KBM-7 (cell line): ENCODE measurements around the gene PROM2.

Experiments
- DNase-seq: peaks from one replicate; pipeline ENCODE4 v3.0.0-alpha.2; 2015
- in situ Hi-C: fragments of 300-500 bp; cut with MboI; formaldehyde crosslinking; loops from 2 replicates; pipeline ENCODE4 v1.14.3; 2020; ENCODE audit warnings: low sequenced_read_pairs, low pct_unique_long_range_greater_than_20kb, mixed read lengths

Gene PROM2

DNA sequence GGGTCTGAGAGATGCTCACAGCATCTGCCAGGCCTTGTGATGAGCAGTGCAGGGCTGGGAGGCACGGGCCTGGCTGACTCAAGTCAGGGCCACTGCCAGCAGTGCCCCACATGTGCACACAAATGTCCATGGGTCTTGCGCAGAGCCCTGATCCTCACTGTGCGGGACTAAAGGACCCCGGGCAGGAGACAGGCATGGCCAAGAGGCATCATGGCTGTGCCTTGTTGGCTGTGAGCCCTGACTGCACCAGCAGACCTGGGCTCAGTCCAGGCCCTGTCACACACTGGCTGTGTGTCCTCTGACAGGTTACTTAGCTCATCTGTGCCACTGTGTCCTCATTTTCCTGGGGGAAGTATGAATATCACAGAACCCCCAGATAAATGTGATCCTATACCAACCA is 26.9 kb downstream of the PROM2 start:
- no peak for DNase-seq
- in situ Hi-C loops, result no loop called here

DNA sequence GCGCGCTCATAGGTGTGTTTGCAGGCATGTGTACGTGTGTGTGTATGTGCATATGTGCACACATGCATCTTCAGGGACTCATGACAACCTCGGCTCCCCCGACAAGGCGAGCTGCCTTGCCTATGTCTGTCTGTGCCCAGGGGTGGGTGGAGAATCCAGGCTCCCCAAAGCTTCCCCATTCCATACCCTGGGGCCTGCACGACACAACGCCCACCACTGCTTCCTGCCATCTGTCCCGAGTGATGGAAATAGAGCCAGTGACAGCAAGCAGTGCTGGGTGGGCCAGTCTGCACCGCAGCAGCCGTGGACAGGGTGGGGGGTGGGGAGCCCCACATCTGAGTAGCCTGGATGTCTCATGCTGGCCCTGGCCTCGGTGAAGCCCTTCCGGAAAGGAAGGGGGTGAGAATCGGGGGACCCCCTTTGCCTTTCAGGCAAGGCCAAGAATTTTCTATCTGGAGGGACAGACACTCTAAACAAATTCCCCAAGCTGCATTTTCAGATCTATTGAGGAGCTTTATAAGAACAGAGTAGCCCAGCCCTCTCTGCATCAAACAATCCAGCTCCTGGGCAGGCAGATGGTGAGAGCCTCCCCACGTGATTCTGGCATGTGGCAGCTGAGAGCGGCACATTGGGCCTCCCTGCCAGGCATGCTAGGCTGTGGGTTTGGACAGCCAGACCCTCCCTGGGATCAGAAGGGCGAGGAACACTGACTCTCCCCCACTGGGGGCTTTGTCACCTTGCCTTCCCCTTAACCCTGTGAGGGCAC is 27.8 kb downstream of the PROM2 start:
- no peak for DNase-seq
- in situ Hi-C loops, result no loop called here

DNA sequence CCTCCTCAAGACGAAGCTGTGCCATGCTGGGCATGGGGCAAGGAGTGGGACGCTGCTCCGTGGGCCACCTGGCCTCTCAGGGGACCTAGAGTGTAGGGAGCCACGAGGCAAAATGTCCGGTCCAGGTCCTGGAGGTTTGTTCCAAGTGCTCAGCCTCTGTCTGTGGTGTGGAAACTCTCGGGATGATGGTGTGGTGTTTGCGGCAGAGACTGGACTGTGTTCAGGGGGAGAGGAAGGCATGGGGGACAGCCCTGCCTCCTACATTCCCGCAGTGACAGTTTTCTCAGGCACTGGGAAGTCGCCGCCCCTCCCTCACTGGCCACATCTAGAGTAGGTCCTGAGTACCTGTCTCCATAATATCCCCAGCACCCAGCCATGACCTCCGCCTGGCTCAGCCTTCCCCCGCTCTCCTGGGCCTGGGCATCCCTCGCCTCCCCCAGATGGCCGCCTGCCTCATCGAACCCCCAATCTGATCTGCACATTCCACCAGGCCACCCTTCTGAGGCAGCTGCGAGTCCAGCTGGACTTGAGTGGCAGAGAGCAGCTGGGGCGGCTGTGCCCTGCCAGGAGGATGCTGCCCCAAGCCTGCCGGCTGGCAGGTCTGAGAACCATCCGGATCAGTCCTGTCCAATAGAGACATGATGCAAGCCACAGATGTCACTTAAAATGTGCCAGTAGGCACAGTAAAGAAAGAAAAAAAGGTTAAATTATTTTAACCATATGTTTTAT is 29.1 kb downstream of the PROM2 start:
- in situ Hi-C loops, result no loop called here
- no peak for DNase-seq

DNA sequence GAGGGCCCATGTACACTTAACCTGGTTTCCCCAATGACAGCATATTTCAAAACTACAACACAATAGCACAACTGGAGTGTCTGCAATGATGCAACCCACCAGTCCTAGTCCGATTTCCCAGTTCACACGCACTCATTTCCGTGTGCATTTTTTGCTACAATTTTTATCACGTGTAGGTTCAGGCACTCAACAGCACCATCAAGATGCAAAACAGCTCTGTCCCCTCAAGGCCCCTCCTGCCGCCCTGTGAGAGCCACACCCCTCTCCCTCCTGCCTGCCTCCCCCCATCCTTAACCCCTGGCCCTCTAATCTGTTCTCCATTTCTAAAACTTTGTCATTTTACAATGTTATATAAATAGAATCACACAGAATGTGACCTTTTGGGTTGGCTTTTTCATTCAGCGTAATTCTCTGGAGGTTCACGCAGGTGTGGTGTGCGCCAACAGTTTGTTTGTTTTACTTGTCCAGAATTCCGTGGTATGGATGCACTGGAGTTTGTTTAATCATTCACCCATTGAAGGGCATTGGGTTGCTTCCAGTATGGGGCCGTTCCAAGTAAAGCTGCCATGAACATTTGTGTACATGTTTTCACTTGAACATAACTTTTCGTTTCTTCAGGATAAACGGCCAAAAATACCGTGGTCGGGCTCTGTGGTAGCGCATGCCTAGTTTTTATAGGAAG is 31.3 kb downstream of the PROM2 start:
- in situ Hi-C loops, result no loop called here
- no peak for DNase-seq

DNA sequence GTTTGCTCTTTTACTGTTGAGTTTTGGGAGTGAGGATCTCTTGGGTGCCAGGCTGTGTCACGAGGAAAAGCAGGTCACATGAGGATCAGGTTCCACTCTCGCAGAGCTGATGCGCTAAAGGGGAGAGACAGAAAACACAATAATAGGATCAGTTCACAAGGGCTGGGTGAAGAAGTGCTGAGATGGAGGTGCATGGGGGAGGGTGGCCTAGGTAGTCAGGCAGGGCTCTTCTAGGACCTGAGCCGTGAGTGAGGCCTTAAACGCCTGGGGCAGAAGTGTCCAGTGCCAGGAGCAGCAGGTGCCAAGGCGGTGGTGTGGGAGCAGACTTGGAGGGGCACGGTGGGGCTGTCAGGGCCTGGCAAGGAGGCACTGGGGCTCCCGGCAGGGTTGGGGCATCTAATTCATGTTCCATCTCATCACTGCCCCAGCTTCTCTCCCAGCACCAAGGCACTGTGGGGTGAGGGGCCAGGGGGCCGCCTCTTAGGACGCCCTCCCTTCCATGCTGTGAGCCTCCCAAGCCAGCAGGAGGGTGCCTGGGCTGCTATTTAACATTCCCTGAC is 32.2 kb downstream of the PROM2 start:
- in situ Hi-C loops, result no loop called here
- DNase-seq, result no peak

DNA sequence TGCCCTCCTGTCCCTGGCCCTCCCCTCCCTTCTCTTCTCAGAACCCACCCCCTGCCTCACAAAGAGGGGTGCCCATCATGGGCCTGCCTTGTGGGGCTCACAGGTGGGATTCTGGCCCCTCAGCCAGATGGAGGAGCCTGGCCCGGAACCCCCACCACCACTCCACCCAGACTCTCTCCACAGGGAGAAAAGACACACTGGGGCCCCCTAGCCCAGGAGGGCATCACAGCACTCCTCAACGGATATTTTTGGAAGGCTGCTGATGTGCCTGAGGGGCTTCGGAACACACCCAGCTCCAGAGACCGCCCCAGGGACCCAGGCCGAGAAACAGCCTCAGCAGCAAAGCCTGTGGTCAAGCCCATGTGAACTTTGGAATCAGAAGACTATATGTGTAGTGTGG is 32.8 kb downstream of the PROM2 start:
- no peak for DNase-seq
- in situ Hi-C loops, result no loop called here

DNA sequence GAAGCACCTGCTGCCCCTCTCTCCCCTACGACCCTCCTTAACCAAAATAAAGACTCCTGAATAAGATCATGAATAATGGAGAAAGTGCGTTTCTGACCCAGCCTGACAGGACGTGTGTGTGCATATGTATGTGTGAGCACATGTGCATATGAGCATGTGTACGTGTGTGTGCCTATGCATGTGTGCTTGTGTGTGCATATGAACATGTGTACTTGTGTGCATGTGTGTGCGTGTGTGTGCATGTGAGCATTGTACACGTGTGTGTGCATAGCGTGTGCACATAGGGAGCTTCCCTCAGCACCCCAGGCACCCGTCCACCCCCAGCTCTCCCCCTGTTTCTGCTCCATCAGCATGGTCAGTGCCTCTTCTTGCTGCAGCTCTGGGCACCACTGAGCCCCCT is 33.6 kb downstream of the PROM2 start:
- in situ Hi-C loops, result no loop called here
- DNase-seq, result no peak

DNA sequence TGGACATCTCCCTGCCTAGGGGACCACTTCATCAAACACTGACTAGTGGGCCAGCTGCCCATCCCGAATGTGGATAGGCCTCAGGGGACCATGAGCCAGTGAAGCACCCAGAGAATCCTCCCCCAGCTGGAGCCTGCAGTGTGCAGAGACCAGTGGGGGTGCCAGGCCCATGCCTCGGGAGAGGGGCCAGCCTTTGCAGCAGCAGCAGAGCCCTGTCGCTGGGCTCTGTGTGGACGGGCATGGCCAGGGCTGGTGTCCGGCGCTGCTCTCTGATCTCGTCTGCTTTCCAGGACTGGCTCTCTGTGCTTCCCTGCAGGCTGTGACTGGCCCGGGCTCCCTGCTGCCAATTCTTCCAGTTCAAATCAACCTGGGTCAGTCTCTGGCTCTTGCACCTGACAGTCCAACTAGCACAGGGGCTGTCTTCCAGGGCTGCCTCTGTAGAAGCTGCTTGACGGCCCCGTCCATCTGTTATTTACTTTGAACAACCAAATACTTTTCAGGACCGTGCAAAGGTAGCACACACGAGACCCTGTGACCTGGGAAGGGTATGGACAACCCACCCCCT is 34.3 kb downstream of the PROM2 start:
- in situ Hi-C loops, result no loop called here
- no peak for DNase-seq

DNA sequence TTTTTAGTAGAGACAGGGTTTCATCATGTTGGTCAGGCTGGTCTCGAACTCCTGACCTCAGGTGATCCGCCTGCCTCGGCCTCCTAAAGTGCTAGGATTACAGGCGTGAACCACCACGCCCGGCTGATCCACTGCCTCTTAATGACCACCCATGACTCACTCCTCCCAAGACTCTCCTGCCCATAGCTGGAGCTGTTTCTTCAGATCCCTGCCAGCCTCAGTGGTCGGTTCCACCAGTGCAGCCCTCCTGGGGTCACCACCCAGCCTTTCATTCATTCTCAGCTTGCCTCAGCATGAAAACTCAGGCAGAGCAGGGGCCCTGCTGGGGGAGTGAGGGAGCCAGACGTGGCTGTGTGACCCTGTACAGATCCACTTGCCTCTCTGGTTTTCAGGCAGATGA is 35.4 kb downstream of the PROM2 start:
- in situ Hi-C loops, result no loop called here
- no peak for DNase-seq

DNA sequence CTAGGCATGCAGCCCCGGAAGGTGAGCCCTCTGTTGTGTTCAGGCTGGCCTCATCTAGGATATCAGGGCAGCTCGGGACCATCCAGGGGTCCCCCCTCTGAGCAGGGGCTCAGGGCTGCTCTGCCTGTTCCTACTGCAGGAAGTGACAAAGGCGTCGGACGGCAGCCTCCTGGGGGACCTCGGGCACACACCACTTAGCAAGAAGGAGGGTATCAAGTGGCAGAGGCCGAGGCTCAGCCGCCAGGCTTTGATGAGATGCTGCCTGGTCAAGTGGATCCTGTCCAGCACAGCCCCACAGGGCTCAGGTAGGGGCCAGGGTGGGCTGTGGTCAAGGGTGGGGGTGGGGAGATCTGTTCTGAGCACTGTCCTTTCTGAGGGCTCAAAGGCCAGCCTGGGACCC is 36.0 kb downstream of the PROM2 start:
- in situ Hi-C loops, result no loop called here
- DNase-seq, result no peak

DNA sequence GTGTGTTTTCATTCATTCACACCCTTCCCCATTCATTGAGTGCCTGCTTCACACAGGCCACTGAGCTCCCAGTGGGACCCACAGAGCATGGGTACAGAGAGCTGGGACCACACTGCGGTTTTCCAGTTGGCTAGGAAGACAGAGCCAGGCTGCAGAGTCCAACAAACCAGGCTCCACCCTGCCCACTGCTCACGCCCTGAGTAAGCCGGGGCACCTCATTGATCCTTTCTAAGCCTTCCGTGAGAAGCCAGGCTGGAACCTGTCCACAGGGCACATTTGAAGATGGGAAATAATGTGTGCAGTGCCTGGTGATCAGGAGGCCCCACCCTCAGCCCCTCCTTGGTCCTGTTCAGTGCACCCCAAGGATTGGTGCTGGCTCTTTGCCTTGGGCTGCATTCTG is 36.4 kb downstream of the PROM2 start:
- in situ Hi-C loops, result no loop called here
- no peak for DNase-seq

DNA sequence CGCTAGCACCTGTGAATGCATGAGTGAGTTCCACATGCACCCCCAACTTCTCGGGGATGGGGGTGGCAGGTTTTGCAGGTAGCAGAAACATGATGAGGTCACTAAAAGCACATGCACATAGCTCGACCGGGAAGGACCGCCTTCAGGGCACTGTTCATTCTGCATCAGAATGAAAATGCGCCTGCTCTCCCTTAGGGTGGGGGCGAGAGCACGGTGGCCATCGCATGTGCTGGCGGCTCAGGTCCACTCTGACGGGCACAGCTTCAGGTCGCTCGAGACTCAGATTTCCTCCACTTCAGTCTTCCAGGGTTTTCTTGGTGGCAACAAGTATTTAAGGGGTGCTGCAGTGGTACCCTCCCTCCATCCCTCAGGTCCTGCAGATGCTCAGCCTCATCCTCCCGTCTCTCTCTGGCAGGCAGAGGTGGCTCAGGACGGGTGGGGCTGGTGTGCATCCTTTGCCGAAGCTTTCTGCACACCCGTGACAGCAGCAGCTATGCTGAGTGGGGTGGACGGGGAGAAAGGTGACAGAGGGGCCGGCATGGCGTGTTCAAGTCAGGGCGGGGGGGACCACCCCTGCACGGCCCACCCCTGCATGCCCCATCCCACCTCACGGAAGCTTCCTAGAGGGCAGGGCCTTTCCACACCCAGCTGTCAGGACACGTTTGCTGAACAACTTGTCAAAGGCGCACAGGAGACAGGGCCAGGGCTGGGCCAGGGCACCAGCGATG is 37.7 kb downstream of the PROM2 start:
- in situ Hi-C loops, result no loop called here
- no peak for DNase-seq

DNA sequence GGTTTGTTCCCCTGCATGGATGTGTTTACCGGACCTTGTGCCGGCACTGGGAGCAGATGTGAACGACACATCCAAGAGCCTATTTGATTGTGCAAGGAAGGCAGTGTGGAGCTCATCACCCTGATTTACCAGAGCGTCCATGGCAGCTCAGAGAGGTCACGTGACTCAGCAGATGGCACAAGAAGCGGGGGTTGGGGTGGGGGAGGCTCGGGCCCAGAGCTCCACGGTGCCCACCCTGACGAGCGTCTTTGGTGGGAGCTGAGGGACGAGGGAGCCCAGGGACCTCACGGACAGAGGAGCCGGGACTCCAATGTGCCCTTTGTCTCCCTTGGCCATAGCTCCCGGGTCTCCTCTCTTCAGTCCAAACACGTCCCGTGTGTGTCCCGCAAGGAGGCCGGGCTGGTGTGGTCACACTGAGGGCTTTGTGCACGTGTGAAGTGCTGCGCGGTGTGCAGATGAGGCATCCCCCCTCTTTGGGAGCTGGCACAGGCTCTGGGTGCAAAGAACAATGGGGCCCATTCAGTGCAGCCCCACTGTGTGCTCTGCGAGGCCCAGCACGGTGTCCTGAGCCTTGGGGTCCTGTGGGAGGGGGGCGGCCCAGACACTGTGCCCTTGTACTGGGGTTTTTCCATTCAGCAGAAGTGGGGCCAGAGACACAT is 38.4 kb downstream of the PROM2 start:
- no peak for DNase-seq
- in situ Hi-C loops, result no loop called here

DNA sequence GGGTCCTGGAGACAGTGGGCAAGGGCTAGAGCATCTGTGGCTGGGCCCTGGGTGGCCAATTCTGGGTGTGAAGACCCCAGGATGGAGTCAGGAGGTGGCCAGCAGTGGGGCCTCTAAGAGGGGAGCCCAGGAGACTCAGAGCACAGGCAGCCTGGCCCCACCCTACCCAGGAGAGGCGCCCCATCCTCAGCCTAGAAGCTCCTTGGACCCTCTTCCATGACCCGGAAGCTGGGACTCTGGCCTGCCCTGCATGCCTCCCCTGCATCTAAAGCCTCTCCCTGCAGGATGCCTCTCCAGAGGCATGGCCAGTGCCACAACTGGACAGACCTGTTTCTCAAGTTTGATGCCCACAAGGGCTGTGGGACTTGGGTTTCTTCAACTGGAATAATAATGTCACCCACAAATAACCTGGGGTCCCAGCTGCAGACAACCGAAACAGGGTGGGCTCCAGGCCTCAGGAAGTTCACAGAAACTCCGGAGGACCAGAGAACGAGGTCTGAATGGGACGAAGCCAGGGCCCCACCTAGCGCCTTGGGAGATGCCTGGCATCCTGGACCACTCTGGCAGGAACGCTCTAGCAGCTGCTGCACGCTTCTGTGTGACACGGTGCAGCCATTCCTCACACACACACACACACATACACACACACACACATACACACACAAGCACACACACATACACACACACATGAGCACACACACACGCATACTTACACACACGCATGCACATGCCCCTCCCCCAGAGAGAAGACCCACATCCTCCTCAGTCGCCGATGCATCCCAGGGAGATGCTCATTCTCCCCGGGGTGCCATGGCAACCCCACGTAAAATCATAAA is 39.3 kb downstream of the PROM2 start:
- no peak for DNase-seq
- in situ Hi-C loops, result no loop called here

DNA sequence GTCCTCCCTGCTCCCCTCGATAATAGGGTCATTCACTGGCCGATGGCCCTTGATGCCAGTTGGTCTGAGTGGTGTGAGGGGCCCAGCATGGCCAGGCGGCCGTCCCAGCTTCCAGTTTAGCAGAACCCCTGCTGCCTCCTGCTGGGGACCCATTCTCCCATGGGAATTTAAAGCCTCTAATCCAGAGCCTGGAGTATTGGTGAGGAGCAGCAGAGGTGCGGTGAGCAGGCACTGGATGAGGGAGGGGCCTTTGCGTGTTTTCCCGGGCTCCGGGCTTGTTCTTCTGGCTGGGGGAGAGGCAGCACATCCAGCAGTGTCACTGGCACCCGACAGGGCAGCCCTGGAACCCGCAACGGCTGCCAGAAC is 40.3 kb downstream of the PROM2 start:
- in situ Hi-C loops, result no loop called here

DNA sequence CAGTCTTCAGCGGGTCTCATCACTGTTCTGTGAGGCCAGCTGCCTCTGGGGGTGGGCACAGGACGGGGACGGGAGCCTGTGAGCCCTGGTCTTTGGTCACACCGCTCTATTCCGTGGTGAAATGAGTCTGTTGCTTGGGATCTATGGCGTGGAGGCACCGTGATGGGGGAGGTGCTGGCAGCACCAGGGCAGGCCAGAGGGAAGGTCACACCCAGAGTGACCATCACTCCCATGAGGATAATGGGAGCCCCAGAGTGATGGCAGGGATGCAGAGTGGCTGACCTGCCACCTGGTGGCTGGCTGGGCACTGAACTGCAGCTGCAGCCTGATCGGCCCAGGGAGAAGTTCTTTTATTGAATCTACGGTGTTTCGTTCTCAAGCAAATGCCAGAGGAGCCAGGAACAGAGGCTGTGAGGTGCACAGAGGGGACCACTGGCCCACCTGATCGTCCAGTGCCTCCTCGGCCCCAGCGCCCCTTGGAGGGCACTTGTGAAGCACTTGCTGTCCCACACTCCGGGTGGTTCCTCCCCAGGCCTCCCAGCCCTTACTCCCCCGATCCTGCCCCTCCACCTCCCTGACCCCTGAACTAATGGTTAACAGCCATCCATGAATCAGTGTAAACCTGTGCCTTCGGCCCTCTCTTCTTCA is 40.8 kb downstream of the PROM2 start:
- in situ Hi-C loops, result no loop called here
- DNase-seq, result peak; percentile 4

More for the DNA sequence above, 40.3 kb downstream of the PROM2 start:
- no peak for DNase-seq

DNA sequence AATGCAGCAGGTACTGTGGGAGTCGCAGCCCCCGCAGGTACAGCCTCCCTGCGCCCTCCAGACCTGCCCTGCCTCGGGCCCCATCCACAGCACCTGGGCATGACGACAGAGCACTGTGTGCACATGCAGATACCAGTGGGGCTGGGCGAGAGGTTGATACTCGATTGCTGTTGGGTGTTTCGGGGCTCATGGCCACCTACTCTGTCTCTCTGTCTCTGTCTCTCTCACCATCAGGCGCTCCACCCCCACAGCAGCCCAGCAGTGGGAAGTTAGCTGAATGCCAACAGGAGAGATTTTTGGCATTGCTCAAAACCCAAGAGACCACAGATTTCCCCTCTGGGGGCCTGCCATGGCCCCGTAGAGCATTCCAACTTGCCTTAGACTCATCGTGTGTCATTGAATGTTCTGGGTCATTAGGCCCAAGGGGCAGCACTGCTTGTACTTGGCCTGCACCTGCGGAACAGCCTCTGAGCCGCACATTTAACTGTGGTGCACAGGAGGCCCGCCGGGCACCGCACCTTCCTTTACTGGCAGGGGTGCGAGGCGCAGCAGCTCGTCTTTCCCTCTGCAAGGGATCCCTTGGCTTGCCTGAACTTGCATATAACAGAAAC is 41.7 kb downstream of the PROM2 start:
- in situ Hi-C loops, result no loop called here
- DNase-seq, result no peak
